Neural crest cell (in vitro differentiated cells): Measurements from ENCODE around the gene NELFE. TPM values are rescaled to one million over a fixed set of nuclear protein-coding genes. Genes with fewer than 3 reads are reported as not detected.

ENCODE experiments used
- DNase-seq: peaks from one replicate; pipeline ENCODE4 v3.0.0; 2021; ENCODE audit warnings: low read depth, mixed read lengths, low spot score
- H3K27ac Mint-ChIP-seq: one replicate; pipeline ENCODE4 v1.8.0; 2021; ENCODE audit warnings: mild to moderate bottlenecking, mixed read lengths; ENCODE audit not compliant: unreplicated experiment
- H3K27me3 Mint-ChIP-seq: 2 replicates; pipeline ENCODE4 v1.8.0; 2021; ENCODE audit warnings: low read depth, mild to moderate bottlenecking, mixed read lengths
- H3K36me3 Mint-ChIP-seq: 2 replicates; pipeline ENCODE4 v1.8.0; 2021; ENCODE audit warnings: low read depth, mild to moderate bottlenecking, mixed read lengths
- H3K4me1 Mint-ChIP-seq: 2 replicates; pipeline ENCODE4 v1.8.0; 2021; ENCODE audit warnings: mixed read lengths
- H3K4me3 Mint-ChIP-seq: one replicate; pipeline ENCODE4 v1.8.0; 2021; ENCODE audit warnings: mild to moderate bottlenecking, mixed read lengths
- H3K9me3 Mint-ChIP-seq: 2 replicates; pipeline ENCODE4 v1.8.0; 2021; ENCODE audit warnings: mixed read lengths
- total RNA-seq: library from RNA; stranded (reverse); gene quantifications from 2 replicates; pipeline ENCODE4 v1.2.1, GENCODE V29; 2021
- TF ChIP-seq, protein P1 (sequence below): fragments of 200-600 bp; sonication (generic); conservative IDR thresholded peaks from 2 replicates; pipeline ENCODE4 v1.5.0; 2021; ENCODE audit warnings: antibody characterized with exemption, mild to moderate bottlenecking

Gene NELFE
- total RNA-seq, 1 donor from 2014 or later: 86.1 TPM

DNA sequence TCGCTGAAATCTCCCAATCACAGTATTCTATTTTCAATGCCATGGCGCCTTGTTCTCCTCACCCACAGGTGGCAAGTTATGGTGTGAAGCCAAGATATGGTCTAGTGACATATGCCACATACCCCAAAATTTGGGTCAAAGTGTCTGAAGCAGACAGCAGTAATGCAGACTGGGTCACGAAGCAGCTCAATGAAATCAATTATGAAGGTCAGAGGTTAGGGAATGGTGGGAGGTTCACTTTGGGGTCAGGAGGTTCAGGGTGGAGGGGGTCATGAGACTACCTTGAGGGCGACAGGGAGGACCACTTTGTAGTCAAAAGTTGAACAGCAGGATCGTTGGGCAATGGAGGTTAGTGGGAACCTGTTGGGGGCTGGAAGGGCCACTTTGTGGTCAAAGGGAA, 10.5 kb downstream of the NELFE start:
- no peaks in the 10 kb centered on the region for H3K4me1 Mint-ChIP-seq
- H3K27me3 Mint-ChIP-seq: peaks cover 47% of the 10 kb centered on the region
- peaks cover 3% of the 10 kb centered on the region for H3K9me3 Mint-ChIP-seq
- no peak overlapping the region for H3K4me3 Mint-ChIP-seq
- no peak overlapping the region for H3K27ac Mint-ChIP-seq
- DNase-seq: no peak
- peaks cover 10% of the 10 kb centered on the region for H3K36me3 Mint-ChIP-seq
- TF ChIP-seq, protein P1, sequence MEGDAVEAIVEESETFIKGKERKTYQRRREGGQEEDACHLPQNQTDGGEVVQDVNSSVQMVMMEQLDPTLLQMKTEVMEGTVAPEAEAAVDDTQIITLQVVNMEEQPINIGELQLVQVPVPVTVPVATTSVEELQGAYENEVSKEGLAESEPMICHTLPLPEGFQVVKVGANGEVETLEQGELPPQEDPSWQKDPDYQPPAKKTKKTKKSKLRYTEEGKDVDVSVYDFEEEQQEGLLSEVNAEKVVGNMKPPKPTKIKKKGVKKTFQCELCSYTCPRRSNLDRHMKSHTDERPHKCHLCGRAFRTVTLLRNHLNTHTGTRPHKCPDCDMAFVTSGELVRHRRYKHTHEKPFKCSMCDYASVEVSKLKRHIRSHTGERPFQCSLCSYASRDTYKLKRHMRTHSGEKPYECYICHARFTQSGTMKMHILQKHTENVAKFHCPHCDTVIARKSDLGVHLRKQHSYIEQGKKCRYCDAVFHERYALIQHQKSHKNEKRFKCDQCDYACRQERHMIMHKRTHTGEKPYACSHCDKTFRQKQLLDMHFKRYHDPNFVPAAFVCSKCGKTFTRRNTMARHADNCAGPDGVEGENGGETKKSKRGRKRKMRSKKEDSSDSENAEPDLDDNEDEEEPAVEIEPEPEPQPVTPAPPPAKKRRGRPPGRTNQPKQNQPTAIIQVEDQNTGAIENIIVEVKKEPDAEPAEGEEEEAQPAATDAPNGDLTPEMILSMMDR: no peak

DNA sequence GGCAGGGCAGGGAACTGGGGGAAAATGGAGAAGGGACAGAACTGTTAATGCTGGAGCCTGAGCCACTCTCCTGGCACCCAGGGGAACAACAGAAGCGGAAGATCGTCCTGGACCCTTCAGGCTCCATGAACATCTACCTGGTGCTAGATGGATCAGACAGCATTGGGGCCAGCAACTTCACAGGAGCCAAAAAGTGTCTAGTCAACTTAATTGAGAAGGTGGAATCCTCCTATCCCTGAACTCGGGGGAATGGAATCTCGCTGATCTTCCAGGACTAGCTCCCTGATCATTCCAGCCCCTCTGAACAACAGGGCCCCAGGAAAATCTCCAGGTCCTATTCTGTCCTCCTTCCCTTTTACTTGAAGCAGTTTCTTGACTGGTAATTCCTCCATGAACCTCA, 10.9 kb downstream of the NELFE start:
- DNase-seq: no peak
- Mint-ChIP-seq H3K4me1 (no peaks in the 10 kb centered on the region), H3K36me3 (peaks cover 7% of the 10 kb centered on the region), H3K4me3 (peak overlapping the region; percentile 63), H3K27me3 (peaks cover 47% of the 10 kb centered on the region), H3K9me3 (peaks cover 3% of the 10 kb centered on the region), H3K27ac (no peak overlapping the region)
- TF ChIP-seq, protein P1: no peak

DNA sequence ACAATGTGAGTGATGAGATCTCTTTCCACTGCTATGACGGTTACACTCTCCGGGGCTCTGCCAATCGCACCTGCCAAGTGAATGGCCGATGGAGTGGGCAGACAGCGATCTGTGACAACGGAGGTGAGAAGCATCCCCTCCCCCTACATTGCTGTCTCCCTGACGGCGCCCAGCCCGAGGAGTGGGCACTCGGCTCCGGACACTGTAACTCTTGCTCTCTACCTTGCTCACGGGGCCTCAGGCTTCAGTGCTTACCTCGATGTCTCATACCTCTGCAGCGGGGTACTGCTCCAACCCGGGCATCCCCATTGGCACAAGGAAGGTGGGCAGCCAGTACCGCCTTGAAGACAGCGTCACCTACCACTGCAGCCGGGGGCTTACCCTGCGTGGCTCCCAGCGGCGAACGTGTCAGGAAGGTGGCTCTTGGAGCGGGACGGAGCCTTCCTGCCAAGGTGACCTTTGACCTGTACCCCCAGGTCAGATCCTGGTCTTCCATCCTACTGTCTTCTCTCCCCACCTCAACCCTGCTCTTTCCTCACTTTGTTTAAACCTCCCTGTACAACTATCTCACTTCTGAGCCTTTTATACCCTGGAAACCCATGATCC, 11.6 kb downstream of the NELFE start:
- no peak for DNase-seq
- H3K9me3 Mint-ChIP-seq: peaks cover 3% of the 10 kb centered on the region

DNA sequence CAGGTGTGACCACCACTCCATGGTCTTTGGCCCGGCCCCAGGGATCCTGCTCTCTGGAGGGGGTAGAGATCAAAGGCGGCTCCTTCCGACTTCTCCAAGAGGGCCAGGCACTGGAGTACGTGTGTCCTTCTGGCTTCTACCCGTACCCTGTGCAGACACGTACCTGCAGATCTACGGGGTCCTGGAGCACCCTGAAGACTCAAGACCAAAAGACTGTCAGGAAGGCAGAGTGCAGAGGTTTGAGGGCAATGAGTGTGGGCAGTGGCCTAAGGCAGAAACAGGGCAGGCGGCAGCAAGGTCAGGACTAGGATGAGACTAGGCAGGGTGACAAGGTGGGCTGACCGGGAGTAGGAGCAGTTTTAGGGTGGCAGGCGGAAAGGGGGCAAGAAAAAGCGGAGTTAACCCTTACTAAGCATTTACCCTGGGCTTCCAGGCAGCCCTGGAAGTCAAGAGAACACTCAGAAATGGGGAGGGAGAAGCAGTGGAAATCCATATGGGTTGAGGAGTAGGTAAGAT, 12.3 kb downstream of the NELFE start:
- TF ChIP-seq, protein P1: no peak
- Mint-ChIP-seq H3K36me3 (peaks cover 4% of the 10 kb centered on the region), H3K4me1 (no peaks in the 10 kb centered on the region), H3K9me3 (peaks cover 3% of the 10 kb centered on the region), H3K4me3 (no peak overlapping the region), H3K27ac (no peak overlapping the region), H3K27me3 (peaks cover 55% of the 10 kb centered on the region)
- no peak for DNase-seq

More for the DNA sequence above, 11.6 kb downstream of the NELFE start:
- H3K27me3 Mint-ChIP-seq: peaks cover 53% of the 10 kb centered on the region
- H3K27ac Mint-ChIP-seq: no peak overlapping the region
- no peak overlapping the region for H3K4me3 Mint-ChIP-seq
- TF ChIP-seq, protein P1: no peak
- H3K36me3 Mint-ChIP-seq: peaks cover 4% of the 10 kb centered on the region
- no peaks in the 10 kb centered on the region for H3K4me1 Mint-ChIP-seq

DNA sequence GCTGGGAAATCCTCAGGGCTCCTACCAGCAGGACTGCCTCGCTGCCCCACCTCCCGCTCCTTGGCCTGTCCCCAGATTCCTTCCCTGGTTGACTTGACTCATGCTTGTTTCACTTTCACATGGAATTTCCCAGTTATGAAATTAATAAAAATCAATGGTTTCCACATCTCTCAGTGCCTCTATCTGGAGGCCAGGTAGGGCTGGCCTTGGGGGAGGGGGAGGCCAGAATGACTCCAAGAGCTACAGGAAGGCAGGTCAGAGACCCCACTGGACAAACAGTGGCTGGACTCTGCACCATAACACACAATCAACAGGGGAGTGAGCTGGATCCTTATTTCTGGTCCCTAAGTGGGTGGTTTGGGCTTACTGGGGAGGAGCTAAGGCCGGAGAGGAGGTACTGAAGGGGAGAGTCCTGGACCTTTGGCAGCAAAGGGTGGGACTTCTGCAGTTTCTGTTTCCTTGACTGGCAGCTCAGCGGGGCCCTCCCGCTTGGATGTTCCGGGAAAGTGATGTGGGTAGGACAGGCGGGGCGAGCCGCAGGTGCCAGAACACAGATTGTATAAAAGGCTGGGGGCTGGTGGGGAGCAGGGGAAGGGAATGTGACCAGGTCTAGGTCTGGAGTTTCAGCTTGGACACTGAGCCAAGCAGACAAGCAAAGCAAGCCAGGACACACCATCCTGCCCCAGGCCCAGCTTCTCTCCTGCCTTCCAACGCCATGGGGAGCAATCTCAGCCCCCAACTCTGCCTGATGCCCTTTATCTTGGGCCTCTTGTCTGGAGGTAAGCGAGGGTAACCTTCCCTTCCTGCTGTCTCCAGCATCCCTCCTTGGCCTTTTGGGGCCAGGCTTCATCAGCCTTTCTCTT, 13.0 kb downstream of the NELFE start, which contains the start of gene CFB:
Gene CFB, plus strand, starts transcription at position 589 of the 863 bp plus-strand sequence. Its CDS starts 127 bp downstream, at position 716.
- Mint-ChIP-seq H3K4me3 (no peak within 1 kb of the TSS), H3K27ac (no peak within 1 kb of the TSS), H3K4me1 (no peaks in the 10 kb centered on the region), H3K27me3 (peaks cover 55% of the 10 kb centered on the region), H3K9me3 (peaks cover 3% of the 10 kb centered on the region), H3K36me3 (peaks cover 4% of the 10 kb centered on the region)
- TF ChIP-seq, protein P1: no peak
- DNase-seq: no peak
